Measurements from ENCODE around the gene FAM222B.
"Not testable (repeated sequence)": the region's sequence is repeated elsewhere in the genome, so short reads cannot be mapped to it uniquely, and the experiment has no call there.

Gene FAM222B

GRCh38 chr17:28839221-28839620 lies 3.4 kb downstream of the FAM222B start:
- FAIRE-seq, result no peak

- not testable (repeated sequence) for FAIRE-seq
Measured at GRCh38 chr17:28836541-28836940, 6.0 kb downstream of the FAM222B start.

GRCh38 chr17:28834420-28834819 lies 8.2 kb downstream of the FAM222B start:
- no peak for FAIRE-seq

DNA sequence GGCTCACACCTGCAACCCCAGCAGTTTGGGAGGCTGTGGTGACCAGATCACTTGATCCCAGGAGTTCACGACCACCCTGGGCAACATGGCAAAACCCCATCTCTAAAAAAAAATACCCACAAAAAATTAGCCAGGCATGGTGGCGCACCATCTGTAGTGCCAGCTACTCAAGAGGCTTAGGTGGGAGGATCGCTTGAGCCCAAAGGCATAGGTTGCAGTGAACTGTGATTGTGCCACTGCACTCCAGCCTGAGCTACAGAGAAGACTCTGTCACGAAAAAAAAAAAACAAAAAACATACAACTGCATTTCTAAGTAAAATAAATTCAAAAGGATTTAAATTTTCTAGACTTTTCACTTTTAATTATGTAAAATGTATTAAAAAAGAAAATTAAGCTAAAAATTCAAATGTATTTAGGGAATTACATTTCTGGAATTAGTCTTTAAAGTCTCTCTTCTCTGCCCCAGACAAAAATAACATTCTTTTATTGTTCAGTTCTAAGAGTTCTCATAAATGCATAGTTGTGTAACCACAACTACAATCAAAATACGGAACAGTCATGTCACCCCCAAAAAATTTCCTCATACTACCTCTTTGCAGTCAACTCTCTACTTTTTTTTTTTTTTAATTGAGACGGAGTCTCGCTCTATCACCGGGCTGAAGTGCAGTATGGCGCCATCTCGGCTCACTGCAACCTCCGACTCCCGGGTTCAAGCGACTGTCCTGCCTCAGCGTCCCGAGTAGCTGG lies 14.1 kb downstream of the FAM222B start:
- no peak for FAIRE-seq

GRCh38 chr17:28827672-28828071 lies 14.9 kb downstream of the FAM222B start:
- no peak for FAIRE-seq

- peak; percentile 7 for FAIRE-seq
Measured at GRCh38 chr17:28819582-28819981, 23.0 kb downstream of the FAM222B start.

DNA sequence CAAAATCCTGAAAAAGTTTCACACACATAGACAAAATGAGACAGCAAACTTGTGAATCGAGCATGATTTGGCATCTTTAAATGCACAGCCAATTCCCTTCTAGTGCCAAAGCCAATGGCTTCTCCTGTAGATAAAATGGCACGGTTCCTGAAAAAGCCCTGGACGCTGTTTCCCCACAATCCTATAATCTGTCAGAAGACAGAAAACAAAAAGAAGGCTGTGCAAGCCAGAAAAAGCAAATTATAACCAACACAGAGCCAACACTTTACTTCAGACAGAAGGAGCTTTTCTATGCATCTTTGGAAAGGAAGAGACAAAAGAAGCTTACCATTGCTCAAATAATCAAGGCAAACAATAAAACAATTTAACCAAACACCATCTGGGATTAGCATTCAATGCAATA lies 23.8 kb downstream of the FAM222B start:
- no peak for FAIRE-seq

- FAIRE-seq, result no peak
Measured at GRCh38 chr17:28816540-28816939, 26.1 kb downstream of the FAM222B start.

DNA sequence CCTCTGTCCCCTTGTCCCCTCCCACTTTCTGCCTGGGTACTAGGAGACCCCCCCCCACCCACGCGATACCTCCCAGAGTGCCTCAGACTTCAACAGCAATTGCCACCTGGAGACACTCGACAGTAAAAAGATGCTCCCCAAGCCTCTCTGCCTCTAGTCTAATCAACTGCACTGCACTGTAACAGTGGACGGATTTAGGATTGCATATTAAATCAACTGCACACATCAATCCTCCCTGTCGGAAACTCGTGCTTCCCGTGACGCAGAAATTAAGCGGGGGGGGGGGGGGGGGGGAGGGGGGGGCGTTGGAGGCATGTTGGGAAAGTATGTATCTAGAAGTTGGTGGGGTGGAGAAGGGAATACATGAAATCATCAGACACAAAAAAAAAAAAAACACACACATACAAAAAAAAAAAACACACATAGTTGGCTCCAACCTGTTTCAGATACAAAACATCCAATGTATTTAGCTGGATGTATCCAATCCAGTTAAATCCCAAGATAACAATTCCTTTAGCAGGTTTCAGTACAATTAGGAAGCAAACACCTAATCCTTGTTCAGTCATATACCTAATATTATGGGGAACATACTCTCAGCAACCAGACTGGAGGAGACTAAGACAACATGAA lies 29.7 kb downstream of the FAM222B start:
- no peak for FAIRE-seq

DNA sequence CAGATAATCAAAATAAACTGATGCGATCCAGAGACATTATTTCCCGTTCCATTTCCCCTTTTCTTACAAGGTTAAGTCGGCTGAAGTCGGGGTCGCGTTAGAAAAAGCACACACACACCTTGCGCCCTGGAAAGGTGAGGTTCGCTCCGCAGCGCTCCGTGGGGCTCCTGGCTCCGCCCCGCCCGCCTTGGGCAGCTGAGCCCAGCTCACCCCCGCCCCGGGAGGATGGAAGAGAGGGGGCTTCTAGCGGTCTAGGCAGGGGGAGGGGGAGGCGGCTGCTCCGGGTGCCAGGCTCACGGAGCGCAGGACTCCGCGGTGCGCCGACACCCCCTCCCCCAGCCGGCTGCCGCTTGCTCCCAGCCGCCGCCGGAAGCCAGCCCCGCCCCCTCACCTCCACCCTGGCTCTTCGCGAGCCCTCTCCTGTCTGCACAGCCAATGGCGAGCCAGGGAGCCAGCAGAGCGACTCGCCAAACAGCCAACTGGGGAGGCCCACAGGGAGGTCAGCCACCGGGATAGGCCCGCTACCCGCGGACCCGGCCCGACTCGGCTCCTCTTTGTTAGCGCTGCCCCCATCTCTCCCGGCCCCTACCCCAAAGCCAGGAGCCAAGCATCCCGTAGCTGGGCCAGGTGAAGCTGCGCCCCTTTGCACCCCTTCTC lies 30.4 kb downstream of the FAM222B start:
- FAIRE-seq, result no peak

GRCh38 chr17:28811651-28812090 lies 30.9 kb downstream of the FAM222B start:
- FAIRE-seq, result no peak

DNA sequence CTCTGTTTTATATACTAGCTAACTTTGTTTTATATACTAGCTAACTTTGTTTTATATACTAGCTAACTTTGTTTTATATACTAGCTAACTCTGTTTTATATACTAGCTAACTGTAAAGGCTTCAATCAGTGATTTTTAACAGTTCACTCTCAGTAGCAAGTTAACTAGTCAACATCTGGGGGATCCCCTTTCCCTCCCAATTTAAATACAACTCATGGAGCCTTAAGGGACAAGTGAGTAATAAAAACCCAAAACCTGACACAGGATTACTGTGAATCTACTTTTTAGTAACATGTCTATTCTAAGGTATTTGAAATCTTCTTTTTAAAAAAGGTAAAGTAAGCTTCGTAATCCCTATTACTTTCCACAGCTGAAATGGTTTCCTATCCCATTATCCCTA lies 32.2 kb downstream of the FAM222B start:
- FAIRE-seq, result no peak

DNA sequence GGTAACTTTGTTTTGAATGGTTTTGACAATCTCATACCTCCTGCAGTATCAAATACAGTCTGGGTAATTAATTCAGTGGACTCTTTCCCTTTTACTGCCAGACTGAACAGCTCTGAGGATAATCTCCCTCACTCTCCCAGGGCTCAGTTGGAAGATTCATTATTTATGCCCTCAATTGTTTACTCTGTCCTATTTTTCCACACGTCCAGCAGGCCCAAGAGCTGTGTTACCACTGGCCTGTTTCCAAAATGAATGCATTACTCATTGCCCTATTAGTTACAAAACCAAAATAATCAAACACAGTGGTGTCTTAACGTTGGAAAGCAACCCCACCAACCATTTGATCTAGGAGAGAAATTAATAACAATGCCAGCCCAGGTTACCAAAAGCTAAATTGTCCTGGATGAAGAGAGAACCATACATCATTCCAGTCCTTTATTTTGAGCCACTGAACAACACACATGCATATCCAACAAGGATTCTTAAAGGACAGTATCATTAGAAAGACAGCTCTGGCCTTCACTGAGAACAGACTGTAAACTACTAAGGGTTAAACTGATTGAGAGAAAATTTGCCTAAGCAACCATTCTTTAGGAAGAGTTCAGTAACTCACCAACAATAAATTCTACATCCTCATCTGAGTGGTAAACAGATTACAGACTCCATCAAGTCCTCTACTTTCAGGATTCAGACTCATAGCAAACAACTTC lies 34.5 kb downstream of the FAM222B start:
- FAIRE-seq, result no peak

- FAIRE-seq, result no peak
Measured at GRCh38 chr17:28796062-28796461, 46.5 kb downstream of the FAM222B start.

- FAIRE-seq, result not testable (repeated sequence)
Measured at GRCh38 chr17:28794846-28795441, 47.6 kb downstream of the FAM222B start.

DNA sequence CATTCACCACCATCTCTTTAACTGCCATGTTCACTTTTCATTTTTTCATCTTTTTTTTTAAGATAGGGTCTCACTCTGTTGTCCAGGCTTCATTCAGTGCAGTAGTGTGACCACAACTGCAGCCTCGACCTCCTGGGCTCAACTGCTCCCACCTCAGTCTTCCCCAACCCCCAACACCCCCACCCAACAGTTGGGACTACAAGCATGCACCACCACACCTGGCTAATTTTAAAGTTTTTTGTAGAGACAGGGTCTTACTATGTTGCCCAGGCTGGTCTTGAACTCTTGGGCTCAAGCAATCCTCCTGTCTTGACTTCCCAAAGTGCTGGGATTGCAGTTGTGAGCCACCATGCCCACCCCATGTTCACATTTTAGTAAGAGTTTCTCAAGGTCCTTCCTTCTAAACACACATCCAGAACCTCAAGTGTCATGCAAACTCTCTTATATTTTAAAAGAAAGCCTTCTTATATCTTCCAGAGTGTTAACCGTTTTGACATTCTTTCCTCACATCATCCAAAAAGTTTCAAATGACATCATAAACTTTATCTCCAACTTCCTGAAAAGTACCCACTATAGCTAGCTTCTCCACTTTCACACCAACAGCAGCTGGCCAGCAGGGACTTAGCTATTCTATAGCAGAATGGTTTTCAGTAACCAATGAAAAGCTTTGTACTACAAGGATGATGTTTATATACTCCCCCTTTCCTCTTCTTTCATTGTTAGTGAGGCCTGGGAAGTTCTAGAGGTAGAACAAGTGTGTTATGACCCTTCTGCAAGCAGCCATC lies 49.5 kb downstream of the FAM222B start:
- FAIRE-seq, result no peak

DNA sequence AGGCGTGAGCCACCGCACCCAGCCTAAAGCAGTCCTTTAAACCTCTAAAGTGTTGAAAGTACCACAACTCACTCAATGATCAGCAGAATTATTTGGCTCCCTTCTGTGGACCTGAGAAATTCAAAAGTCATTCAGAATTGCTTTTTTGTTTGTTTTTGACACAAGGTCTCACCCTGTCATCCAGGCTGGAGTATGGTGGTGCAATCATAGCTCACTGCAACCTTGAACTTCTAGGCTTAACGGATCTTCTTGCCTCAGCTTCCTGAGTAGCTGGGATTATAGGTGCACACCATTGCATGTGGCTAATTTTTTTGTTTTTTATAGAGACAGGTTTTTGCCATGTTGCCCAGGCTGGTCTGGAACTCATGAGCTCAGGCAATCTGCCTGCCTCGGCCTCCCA lies 54.5 kb downstream of the FAM222B start:
- FAIRE-seq, result no peak

DNA sequence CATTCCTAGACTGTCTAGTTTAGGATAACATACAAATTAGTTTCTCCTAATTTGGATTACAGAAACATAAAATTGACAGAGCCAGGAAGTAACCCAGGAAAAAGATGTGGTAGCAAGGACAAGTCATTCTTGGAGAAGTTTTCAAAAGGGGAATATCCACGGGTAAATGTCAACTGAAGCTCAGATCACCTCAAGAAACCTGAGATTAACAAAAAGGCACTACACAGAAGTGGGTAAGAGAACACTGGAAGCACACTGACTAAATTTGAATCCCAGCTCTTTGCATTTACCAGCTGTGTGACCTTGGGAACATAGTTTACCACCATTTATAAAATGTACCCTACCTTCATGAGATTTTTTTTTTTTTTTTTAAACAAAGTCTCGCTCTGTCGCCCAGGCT lies 59.4 kb downstream of the FAM222B start:
- FAIRE-seq, result no peak

GRCh38 chr17:28779601-28780000 lies 63.0 kb downstream of the FAM222B start:
- not testable (repeated sequence) for FAIRE-seq

- no peak for FAIRE-seq
Measured at GRCh38 chr17:28777178-28777577, 65.4 kb downstream of the FAM222B start.

DNA sequence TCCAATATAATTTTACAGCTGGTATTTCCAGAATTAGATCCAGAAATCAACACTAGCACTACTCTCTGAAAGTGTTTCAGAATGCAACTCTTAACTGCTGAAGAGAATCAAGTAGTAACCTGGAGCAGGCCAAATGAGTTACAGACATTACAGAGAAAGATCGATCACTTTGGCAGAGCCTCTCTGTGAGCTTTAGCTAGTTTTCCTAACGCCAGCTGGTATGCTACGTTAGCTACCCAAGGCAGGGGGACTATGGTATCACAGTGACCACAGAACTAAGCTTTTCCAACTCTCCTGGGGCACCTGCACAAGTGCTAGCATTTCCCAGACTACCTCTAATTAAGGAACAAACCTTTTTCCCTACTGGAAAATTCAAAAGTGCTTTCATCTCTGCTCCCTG lies 68.4 kb downstream of the FAM222B start:
- no peak for FAIRE-seq

DNA sequence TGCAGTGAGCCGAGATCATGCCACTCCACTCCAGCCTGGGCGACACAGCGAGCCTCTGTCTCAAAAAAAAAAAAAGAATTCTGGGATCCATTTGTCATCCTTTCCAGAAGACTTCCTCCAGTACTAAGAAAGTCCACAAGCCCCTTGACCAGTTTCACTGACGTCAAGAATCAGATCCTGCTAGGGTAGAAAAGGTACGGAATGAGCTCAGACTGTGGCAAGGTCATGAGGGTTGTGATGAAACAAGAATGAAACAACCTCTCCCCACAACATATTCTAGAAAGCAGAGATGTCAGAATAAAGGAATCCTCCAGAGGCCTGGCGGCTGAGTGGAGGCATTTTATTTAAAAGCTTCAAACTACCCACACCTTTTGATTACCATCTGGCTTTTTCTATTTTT lies 68.9 kb downstream of the FAM222B start:
- FAIRE-seq, result no peak
